HepG2 (cell line): Measurements from ENCODE around the gene UCN. TPM values are rescaled to one million over a fixed set of nuclear protein-coding genes. Genes with fewer than 3 reads are reported as not detected.

ENCODE experiments used
- ARID5B ChIP-seq: IDR thresholded peaks from 2 replicates; pipeline ENCODE4 v1.4.0; 2020; ENCODE audit warnings: mild to moderate bottlenecking, missing genetic modification reagents
- HDAC2 ChIP-seq: sonication (generic); formaldehyde crosslinking; IDR thresholded peaks from 2 replicates; pipeline ENCODE4 v1.4.0; 2020; ENCODE audit warnings: missing genetic modification reagents
- HOXA5 ChIP-seq: sonication (generic); formaldehyde crosslinking; IDR thresholded peaks from 2 replicates; pipeline ENCODE4 v1.4.0; 2020; ENCODE audit warnings: missing genetic modification reagents
- MIER2 ChIP-seq: IDR thresholded peaks from 2 replicates; pipeline ENCODE4 v1.6.1; 2016; ENCODE audit warnings: missing biosample characterization, missing genetic modification reagents
- NR2F6 ChIP-seq, 2 experiments: IDR thresholded peaks; 2 replicates each; pipeline ENCODE4 v1.6.1; 2016; ENCODE audit warnings: antibody characterized with exemption in 1 of 2, mild to moderate bottlenecking in 1 of 2
- PBX3 ChIP-seq: sonication (generic); formaldehyde crosslinking; IDR thresholded peaks from 2 replicates; pipeline ENCODE4 v1.8.1; 2023; ENCODE audit warnings: missing genetic modification reagents, inconsistent platforms, borderline replicate concordance
- PHB2 ChIP-seq: fragments of 450-650 bp; IDR thresholded peaks from 2 replicates; pipeline ENCODE4 v1.6.1; 2018; ENCODE audit not compliant: partially characterized antibody
- SIX4 ChIP-seq: sonication (generic); formaldehyde crosslinking; IDR thresholded peaks from 2 replicates; pipeline ENCODE4 v1.4.0; 2020; ENCODE audit warnings: missing genetic modification reagents
- THRA ChIP-seq: sonication (generic); formaldehyde crosslinking; IDR thresholded peaks from 2 replicates; pipeline ENCODE4 v1.4.0; 2020; ENCODE audit warnings: missing genetic modification reagents, borderline replicate concordance
- XRCC5 ChIP-seq: fragments of 200-400 bp; formaldehyde crosslinking; optimal IDR thresholded peaks from 2 replicates; pipeline ENCODE3; 2017; ENCODE audit warnings: mild to moderate bottlenecking, low read length
- ZNF235 ChIP-seq: sonication (generic); formaldehyde crosslinking; IDR thresholded peaks from 2 replicates; pipeline ENCODE4 v1.8.1; 2023; ENCODE audit warnings: mild to moderate bottlenecking, missing genetic modification reagents, borderline replicate concordance
- ZNF253 ChIP-seq: sonication (generic); formaldehyde crosslinking; IDR thresholded peaks from 2 replicates; pipeline ENCODE4 v1.8.0; 2022; ENCODE audit warnings: mild to moderate bottlenecking, missing genetic modification reagents, borderline replicate concordance
- ZNF296 ChIP-seq: sonication (generic); formaldehyde crosslinking; conservative IDR thresholded peaks from 2 replicates; pipeline ENCODE4 v1.5.0; 2020; ENCODE audit warnings: mild to moderate bottlenecking, missing genetic modification reagents
- ZNF33A ChIP-seq: sonication (generic); formaldehyde crosslinking; IDR thresholded peaks from 2 replicates; pipeline ENCODE4 v1.5.1; 2020; ENCODE audit warnings: missing genetic modification reagents, mild to moderate bottlenecking, moderate library complexity, borderline replicate concordance
- ZNF552 ChIP-seq: sonication (generic); formaldehyde crosslinking; IDR thresholded peaks from 2 replicates; pipeline ENCODE4 v1.9.0; 2022; ENCODE audit warnings: missing genetic modification reagents, mild to moderate bottlenecking, borderline replicate concordance
- ZNF574 ChIP-seq: sonication (generic); formaldehyde crosslinking; IDR thresholded peaks from 2 replicates; pipeline ENCODE4 v1.4.0; 2020; ENCODE audit warnings: missing genetic modification reagents
- ZNF616 ChIP-seq: sonication (generic); formaldehyde crosslinking; IDR thresholded peaks from 2 replicates; pipeline ENCODE4 v1.5.0; 2020; ENCODE audit warnings: low read depth, mild to moderate bottlenecking, missing genetic modification reagents
- ZNF746 ChIP-seq: sonication (generic); formaldehyde crosslinking; IDR thresholded peaks from 2 replicates; pipeline ENCODE4 v1.8.0; 2022; ENCODE audit warnings: mild to moderate bottlenecking, missing genetic modification reagents
- ZNF776 ChIP-seq: sonication (generic); formaldehyde crosslinking; IDR thresholded peaks from 2 replicates; pipeline ENCODE4 v1.4.0; 2020; ENCODE audit warnings: mild to moderate bottlenecking, missing genetic modification reagents
- ZNF777 ChIP-seq: sonication (generic); formaldehyde crosslinking; IDR thresholded peaks from 2 replicates; pipeline ENCODE4 v1.4.0; 2020; ENCODE audit warnings: missing genetic modification reagents
- ZSCAN12 ChIP-seq: sonication (generic); formaldehyde crosslinking; IDR thresholded peaks from 2 replicates; pipeline ENCODE4 v1.9.0; 2021; ENCODE audit warnings: mild to moderate bottlenecking, missing genetic modification reagents
- ZSCAN29 ChIP-seq: sonication (generic); formaldehyde crosslinking; conservative IDR thresholded peaks from 2 replicates; pipeline ENCODE4 v1.4.0; 2020; ENCODE audit warnings: mild to moderate bottlenecking, missing genetic modification reagents
- polyA plus RNA-seq, 8 experiments: library from polyadenylated mRNA; depleted of rRNA in 3 of 8; stranded (reverse) in 7 of 8; unstranded in 1 of 8; fragments of >200 nt; fragmentation: Illumina TruSeq in 4 of 8; extraction: Trizol in 4 of 8; gene quantifications; 2 replicates each; pipeline versions ENCODE4 v1.2.1 to v1.2.3, GENCODE V29; 2011 to 2016; ENCODE audit warnings: low read depth in 4 of 8, missing spikeins in 1 of 8, mixed read lengths in 1 of 8; ENCODE audit not compliant: insufficient read depth in 1 of 8
- total RNA-seq, 5 experiments: library from RNA; depleted of rRNA; stranded (reverse); fragments of >200 nt; fragmentation: Illumina TruSeq; extraction: Trizol; gene quantifications; 2 replicates each; pipeline ENCODE4 v1.2.3, GENCODE V29; 2016; ENCODE audit warnings: low read depth in 1 of 5

Gene UCN
- total and polyA plus RNA-seq, 2 of the 13 experiments (the other 11 are each of a cell fraction or from before 2014, with no cell fraction given) = 1.2 to 2.3 TPM

- TF ChIP-seq PBX3 (CRISPR knock-in tag) (no peak), ZNF616 (CRISPR knock-in tag) (no peak), ZSCAN12 (CRISPR knock-in tag) (no peak), ZNF746 (CRISPR knock-in tag) (no peak; the same call in 1 of the 2 replicates), THRA (CRISPR knock-in tag) (peak; percentile 12), SIX4 (peak; percentile 83), ZNF33A (no peak), MIER2 (CRISPR knock-in tag) (peak; percentile 70; the same call in 1 of the 2 replicates), XRCC5 (peak; percentile 98), ZNF552 (CRISPR knock-in tag) (no peak), ARID5B (CRISPR knock-in tag) (peak; percentile 89), ZSCAN29 (CRISPR knock-in tag) (no peak), PHB2 (no peak), ZNF777 (CRISPR knock-in tag) (no peak), ZNF776 (CRISPR knock-in tag) (no peak), HDAC2 (CRISPR knock-in tag) (peak; percentile 93), HOXA5 (CRISPR knock-in tag) (peak; percentile 70; the same call in 1 of the 2 replicates), ZNF296 (peak; percentile 88), ZNF253 (no peak), ZNF235 (CRISPR knock-in tag) (no peak), NR2F6 (IDR thresholded peaks at IDR 0.05) (peak; percentile 28; the same call in 1 of the 2 replicates), NR2F6 (CRISPR knock-in tag; IDR thresholded peaks at IDR 0.05) (peak; percentile 81), ZNF574 (CRISPR knock-in tag) (peak; percentile 80; the same call in 1 of the 2 replicates)
Observed at GRCh38 chr2:27320958-27321543, 12.8 kb upstream of the UCN start (continued).
